GM12873 (cell line): Measurements from ENCODE around the gene ITSN1.

Source experiments
- CTCF ChIP-seq: IDR thresholded peaks from 2 replicates; pipeline ENCODE4 v1.5.1; 2012; ENCODE audit warnings: low read depth, mild to moderate bottlenecking, moderate library complexity, low read length, control low read depth; ENCODE audit not compliant: insufficient read depth; ENCODE audit errors: missing control alignments

Gene ITSN1

GRCh38 chr21:33762803-33763581 lies 120.7 kb downstream of the ITSN1 start:
- no peak for TF ChIP-seq CTCF

GRCh38 chr21:33763582-33763899 lies 121.2 kb downstream of the ITSN1 start:
- no peak for TF ChIP-seq CTCF

GRCh38 chr21:33767236-33767635 lies 124.9 kb downstream of the ITSN1 start:
- TF ChIP-seq CTCF: no peak

- TF ChIP-seq CTCF: no peak
These were observed 125.7 kb downstream of the ITSN1 start for GRCh38 chr21:33767960-33768359.

GRCh38 chr21:33769057-33769456 lies 126.8 kb downstream of the ITSN1 start:
- TF ChIP-seq CTCF: no peak

GRCh38 chr21:33770542-33770941 lies 128.2 kb downstream of the ITSN1 start:
- no peak for TF ChIP-seq CTCF

- no peak for TF ChIP-seq CTCF
These were observed 129.7 kb downstream of the ITSN1 start for GRCh38 chr21:33771976-33772375.
